ENCODE results near the gene HOXD3.

The HOXD3 gene

DNA sequence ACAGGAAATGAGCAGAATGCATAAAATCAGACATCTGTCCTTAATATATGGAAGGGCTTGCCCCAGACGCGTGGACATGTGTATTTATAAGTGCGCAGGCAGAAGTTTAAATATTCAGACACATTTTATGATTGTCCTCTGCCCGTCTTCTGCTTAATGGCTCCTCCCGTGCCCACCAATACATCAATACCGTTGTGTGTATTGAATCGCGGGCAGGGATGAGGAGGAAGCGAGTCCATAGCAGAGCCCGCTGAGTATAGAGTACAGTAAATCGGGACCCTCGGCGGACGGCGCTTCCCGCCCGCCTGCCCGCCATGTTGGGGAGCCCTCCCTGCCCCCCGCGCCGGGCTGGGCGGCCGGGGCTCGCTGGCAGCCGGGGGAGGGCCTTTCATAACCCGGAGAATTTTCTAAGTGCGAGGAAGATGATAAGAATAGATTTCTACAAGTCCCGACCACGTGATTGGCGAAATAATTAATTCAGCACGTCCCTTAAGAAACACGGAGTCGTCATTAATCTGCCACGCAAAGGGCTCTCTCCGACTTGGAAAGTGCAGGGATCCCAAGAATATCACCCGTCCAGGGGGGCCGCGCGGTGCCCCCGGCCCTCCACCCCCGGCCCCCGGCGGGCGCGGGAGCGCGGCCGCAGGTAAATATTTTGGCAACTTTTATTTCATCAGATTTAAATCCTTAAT is at the start of gene HOXD3:
Gene HOXD3, plus strand, starts transcription at position 501 of the 692 bp plus-strand sequence. CDS start 11,808 bp downstream, outside the sequence.
- DNase-seq (ENCODE audit: low read depth, low spot score): no peak

DNA sequence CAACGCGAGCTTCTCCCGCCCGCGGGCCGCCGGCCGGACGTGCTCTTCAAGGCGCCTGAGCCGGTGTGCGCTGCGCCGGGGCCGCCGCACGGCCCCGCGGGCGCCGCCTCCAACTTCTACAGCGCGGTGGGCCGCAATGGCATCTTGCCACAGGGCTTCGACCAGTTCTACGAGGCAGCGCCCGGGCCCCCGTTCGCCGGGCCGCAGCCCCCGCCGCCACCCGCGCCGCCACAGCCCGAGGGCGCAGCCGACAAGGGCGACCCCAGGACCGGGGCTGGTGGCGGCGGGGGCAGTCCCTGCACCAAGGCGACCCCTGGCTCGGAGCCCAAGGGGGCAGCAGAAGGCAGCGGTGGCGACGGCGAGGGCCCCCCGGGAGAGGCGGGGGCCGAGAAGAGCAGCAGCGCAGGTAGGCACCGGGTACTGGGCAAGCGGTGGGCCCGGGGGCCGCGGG is 49.4 kb upstream of the HOXD3 start:
- no peak for DNase-seq (ENCODE audit: low read depth, low spot score)

GRCh38 chr2:176109192-176109901 is 47.8 kb upstream of the HOXD3 start:
- no peak for DNase-seq (ENCODE audit: low read depth, low spot score)

DNA sequence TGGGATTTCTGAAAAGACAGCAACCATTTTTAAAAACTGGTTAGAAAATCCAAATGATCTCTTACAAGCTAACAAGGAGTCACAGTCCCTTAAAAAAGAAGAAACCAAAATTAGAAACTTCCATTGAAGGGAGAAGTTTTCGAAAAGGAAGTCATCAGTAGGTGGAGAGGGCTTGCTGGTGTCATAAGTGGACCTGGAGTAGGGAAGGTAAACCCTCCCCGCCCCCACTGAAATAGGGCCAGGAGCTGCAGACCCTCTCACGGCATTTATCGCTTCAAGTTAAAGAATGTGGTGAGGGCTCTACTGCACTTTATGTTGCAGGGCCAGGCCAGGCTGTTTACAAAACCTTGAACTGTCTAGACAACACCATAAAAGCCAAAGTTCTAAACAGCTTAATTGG is 47.2 kb upstream of the HOXD3 start:
- no peak for DNase-seq (ENCODE audit: low read depth, low spot score)

DNA sequence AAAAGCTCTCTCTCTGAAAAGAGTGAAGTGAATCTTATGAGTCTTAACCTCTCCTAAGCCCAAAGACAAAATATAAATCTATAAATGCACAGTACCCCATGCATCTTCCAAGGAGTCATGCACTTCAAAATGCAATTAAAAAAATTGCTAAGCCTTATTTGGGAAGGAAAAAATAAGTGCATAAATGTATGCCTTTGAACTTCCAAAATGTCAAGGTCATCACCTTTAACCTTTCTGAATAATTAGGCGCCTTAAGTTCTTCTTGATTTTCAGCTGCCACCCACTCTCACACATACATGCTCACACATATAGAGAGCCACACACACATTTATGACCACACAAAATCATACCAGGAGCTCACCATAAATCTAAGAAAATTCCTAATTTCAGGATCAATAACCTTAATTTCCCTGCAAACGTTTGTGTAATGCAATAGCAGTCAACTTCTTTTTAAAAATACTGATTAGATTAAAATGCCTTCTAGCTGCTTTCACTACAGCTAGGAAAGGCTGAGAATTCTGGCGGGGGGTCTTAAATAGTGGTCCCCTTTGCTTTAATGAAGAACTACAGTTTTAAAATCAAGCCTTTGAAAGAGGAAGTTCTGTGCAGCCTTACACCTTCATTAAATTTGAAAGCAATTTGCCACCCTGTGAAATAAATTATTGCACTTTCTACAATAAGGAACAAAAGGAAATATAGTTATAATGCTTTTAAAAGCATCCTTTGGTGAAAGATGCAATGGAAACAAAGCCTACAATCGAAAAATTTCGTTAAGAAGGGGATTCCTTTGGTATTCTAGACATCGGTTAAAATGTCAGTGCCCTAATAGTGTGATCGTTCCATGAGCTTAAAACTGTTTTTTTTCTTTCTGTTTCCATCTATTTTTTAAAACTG is 46.4 kb upstream of the HOXD3 start:
- DNase-seq (ENCODE audit: low read depth, low spot score): no peak

GRCh38 chr2:176111309-176111663 is 45.8 kb upstream of the HOXD3 start:
- DNase-seq (ENCODE audit: low read depth, low spot score): no peak

DNA sequence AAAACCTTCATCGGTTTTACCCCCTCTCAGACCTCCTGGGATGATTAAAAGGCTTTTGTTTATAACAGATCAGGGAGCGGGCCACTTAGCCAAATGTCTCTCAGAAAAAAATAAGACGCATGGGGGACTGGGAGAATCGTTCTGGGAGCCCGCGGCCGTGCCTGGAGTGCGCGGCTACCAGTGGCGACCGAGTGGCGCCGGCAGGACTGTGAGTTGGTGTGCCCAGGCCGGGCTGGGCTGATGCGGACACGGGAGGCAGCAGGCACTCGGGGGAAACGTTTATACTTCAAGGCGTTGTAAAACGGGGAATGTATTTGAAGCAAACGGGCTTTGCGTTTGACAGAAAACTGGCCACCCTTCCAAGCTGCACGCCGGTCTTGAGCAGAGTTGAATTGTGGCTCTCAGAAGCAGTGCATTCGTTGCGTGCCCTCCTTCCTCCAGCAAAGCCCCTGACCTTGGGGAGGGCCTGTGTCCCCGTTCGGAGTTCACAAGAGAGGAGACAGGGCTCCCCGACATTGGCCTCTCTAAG is 45.2 kb upstream of the HOXD3 start:
- no peak for DNase-seq (ENCODE audit: low read depth, low spot score)

DNA sequence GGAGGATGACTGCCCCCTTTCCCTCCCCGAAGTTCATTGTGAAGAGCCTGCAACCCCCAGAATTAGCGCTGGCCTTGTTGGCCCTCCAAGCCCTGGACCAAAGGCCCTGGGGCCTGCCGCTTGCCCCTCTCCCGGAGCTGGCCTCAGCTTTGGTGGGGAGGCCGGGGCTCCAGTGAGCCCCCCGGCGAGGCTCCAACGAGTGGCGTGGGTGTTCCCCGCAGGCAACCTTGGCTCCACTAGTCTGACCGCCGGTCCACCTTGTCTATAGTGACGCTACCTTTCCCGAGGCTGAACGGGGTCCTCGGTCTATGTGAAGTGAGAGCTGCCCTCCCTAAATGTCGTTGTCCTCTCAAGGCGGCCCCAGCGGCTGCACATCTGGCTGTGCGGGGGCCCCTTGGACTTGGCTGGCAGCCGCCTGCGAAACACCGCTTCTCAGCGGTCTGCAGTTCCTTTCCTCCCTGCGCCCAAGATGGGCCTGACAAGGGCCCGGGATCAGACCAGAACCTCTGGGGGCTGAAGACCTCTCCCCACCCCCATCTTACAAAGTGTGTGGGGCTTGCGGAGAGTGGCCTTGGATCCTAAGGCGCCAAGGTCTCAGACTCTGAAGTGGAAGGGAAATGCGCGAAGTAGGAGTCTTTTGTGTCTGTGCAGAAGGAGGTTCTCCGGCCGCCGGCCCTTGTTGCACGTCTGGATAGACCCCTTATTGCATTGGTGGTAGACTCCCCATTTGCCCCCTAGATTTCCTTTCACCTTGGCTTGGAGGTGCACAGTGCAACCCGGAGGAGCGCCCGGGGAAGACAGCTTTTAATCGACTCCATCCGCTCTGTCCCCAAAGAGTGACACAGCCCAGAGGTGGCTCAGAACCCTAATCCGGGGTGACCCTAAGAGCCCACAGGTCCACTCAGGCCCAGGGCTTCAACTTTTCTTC is 44.5 kb upstream of the HOXD3 start:
- no peak for DNase-seq (ENCODE audit: low read depth, low spot score)

GRCh38 chr2:176114120-176114929 is 42.8 kb upstream of the HOXD3 start:
- DNase-seq (ENCODE audit: low read depth, low spot score): no peak

DNA sequence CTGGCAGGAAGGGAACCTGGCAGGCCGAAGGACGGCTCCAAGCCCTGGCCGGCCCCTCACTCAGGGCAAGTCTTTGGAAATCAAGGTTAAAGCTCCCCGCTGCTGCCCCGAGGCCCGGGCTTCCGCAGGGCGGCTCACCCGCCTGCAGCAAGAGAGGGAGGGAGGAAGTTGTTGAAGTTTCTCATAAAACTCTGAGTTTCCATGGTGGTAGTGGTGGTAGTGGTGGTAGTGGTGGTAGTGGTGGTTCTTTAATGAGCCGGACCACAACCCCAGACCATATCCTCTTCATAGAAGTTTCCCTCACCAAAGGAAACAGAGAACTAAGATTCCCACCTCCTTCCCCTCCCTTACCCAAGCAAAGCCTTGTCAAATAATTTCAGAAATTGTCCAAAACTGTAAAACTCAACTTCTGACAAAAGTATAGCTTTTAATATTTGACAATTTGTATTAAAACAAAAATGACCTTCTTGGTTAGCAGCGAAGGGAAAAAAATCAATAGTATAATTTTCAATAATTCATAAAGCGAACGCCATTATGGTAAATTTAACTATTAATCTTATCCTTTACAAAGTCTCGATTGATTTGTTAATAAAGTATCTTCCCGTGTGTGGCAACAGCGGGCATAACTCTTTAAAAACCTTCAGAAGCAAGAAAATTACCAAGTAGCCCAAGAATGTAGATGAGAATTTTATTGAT is 42.0 kb upstream of the HOXD3 start:
- no peak for DNase-seq (ENCODE audit: low read depth, low spot score)

- no peak for DNase-seq (ENCODE audit: low read depth, low spot score)
These were observed 41.0 kb upstream of the HOXD3 start, which contains the start of gene HOXD10 for GRCh38 chr2:176115883-176116813. Gene HOXD10, plus strand, starts transcription at chr2:176116778. Its CDS starts 56 bp downstream, at chr2:176116834.

- no peak for DNase-seq (ENCODE audit: low read depth, low spot score)
These were observed 39.8 kb upstream of the HOXD3 start for GRCh38 chr2:176117162-176117822.

DNA sequence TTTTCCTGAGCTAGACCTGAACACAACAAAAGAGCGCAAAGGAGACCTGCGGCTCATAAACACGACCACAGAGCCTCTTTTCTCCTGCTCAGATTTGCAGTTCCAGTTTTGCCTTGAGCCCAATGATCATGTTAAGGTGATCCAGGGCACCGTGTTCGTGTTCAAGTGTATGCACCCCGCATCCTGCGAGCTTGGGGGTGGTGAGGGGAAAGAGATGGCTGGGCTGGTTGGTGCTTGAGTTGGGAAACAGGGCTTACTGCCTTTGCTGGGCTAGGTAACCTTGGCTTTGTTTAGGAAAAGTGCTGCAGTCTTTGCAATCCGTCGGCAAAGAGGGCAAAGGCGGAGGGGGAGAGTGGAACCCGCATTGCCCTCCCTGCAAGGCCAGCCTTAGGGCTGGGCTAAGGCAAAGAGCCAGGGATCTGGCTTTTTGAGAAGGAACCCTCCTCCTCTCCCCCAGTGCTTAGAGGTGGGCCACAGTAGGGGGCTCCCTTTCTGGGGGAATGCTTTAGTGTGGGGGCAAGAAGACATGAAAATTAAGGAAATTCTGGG is 39.2 kb upstream of the HOXD3 start:
- DNase-seq (ENCODE audit: low read depth, low spot score): no peak

DNA sequence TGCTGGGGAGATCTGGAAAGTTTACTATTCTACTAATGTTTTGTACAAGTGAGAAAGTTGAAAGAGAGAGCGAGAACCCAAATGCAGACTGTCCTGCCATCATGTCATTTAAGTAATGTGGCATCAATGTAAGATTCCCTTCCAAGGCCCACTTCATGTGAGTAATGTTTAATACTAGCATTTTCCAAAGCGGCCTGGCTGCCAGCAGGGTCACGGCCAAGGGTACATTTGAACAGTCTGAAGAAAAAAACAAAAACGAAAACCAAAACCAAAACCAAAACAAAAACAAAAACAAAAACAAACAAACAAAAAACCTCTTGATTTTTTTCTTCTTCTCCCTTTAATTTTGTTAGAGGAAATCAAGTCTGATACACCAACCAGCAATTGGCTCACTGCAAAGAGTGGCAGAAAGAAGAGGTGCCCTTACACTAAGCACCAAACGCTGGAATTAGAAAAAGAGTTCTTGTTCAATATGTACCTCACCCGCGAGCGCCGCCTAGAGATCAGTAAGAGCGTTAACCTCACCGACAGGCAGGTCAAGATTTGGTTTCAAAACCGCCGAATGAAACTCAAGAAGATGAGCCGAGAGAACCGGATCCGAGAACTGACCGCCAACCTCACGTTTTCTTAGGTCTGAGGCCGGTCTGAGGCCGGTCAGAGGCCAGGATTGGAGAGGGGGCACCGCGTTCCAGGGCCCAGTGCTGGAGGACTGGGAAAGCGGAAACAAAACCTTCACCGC is 38.3 kb upstream of the HOXD3 start:
- no peak for DNase-seq (ENCODE audit: low read depth, low spot score)

GRCh38 chr2:176120364-176121189 is 36.5 kb upstream of the HOXD3 start:
- DNase-seq (ENCODE audit: low read depth, low spot score): no peak

Data from iPS DF 19.7 (cell line).